Dermis blood vessel endothelial cell (primary cell): Measurements from ENCODE around the gene PERCC1. TPM values are rescaled to one million over a fixed set of nuclear protein-coding genes. Genes with fewer than 3 reads are reported as not detected.

Experiments
- DNase-seq: peaks from one replicate; pipeline ENCODE4 v3.0.0; 2010
- total RNA-seq: library from RNA; depleted of rRNA; stranded (reverse); fragments of >200 nt; gene quantifications from 2 replicates; pipeline ENCODE4 v1.2.3, GENCODE V29; 2014

PERCC1 gene
- total RNA-seq, 1 donor from 2014 or later: not detected

- peak; percentile 74 for DNase-seq
These were observed 17.0 kb upstream of the PERCC1 start for GRCh38 chr16:1413684-1414531.

DNA sequence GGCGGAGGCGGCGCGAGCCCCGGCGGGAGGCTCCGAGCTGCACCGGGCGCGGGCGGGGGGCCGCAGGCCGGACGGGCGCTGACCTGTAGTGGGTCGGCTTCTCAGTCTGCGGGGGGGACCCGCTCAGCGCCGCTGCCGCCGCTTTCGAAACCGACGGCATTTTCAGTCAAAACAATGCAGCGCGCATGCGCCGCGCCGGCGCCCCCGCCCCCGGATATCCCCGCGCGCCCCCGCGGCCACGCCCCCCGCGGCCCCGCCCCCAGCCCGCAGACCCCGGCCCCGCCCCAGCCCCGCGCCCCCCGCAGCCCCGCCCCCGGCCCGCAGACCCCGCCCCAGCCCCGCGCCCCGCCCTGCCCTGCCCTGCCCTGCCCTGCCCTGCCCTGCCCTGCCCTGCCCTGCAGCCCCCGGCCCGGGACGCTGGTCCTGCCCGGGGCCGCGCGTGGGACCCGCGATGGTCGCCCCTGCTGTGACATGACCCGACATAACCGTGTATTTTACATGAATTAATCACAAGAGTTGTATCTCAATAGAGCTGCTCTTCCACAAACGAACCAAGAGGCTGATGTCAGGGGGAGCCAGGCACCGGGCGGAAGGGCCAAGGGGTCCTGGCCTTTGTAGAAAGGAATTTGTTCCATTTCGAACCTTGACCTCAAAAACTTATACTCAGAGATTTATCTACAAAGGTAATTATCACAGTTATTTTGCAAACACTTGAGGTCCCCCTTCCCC is 16.2 kb upstream of the PERCC1 start, which contains the start of gene UNKL:
Gene UNKL, minus strand, starts transcription at position 173 of the 729 bp plus-strand sequence. Its CDS starts 13 bp downstream, at position 160.
- peak; percentile 72 for DNase-seq

DNA sequence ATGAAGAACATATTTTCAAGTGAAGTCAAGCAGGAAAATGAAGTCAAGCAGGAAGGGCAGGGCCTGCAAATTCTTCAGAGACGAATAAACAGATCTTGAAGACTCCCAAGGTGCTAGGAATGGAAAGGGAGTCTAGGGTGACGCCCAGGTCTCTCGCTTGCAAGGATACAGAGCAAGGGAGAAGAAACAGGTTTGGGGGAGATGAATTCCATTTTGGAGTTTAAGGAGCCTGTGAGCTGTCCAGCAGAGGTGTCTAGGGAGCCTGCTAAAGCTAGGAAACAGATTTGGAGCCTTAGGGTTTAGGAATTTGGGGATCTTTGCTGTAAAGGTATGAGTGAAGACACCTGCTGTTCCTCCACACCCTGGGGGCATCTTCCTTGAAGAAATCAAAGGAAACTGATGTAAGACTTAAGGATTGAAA is 14.3 kb upstream of the PERCC1 start:
- no peak for DNase-seq

GRCh38 chr16:1420111-1420539 is 10.8 kb upstream of the PERCC1 start:
- DNase-seq: peak; percentile 16

DNA sequence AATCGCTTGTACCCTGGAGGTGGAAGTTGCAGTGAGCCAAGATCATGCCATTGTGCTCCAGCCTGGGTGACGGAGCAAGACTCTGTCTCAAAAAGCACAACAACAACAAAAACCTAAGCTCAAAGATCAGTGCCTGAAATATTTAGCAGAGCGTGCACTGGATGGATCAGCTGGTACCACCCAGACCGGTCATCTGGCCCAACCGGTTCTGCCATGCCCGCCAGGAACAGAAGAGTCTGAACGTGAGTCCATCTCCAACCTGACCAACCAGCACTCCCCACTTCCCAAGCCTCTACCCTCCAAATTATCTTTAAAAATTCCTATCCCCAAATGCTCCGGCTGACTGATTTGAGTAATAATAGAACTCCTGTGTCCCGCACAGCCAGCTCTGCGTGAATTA is 8.8 kb upstream of the PERCC1 start:
- no peak for DNase-seq

DNA sequence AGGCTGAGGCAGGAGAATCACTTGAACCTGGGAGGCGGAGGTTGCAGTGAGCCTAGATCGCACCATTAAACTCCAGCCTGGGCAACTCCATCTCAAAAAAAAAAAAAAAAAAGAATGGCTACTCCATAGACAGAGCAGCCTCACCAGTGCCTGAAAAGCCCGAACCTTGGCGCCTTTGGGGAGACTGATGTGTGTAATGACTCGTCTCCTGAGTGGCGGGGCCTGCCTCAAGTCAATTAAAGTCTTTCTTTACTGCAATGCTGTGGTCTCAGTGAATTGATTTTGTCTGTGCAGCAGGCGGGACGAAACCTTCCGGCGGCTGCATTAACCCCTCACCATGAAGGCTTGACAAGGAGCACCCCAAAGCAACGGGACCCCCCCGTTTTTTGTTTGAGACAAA is 6.8 kb upstream of the PERCC1 start:
- no peak for DNase-seq

DNA sequence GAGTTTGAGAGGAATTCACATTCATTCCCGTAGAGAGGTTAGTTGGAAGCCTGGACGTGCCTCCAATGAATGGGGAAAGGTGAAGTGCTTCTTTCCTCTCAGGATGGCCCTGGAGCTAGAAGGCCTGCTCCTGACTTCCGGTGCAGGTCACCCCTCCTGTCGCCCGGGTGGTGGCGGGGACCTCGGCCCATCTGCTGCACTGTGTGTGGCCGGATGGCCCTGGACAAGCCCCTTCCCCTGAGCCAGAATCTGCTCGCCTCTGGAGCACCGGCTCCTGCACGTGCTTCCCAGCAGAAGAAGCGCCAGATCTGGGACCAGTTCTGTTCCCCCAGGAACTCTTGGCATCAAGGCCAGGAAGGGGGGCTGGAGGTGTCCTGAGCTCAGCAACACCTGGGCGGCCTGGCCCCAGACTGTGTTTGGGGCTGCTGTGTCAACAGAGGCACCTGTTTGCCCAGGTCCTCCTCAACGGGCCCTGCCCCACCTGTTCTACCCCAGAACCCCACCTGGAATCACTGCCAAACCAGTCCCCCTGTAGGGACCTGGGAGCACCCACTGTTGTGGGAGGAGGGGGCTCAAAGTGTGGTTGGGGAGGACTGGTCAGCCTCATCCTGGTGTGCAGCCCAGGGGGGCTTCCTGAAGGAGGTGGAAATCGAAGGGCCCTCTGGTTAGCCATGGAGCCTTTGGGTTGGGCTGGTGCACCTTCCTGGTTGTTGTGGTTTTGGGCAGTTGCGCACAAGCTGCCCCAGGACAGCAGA is 5.1 kb upstream of the PERCC1 start:
- DNase-seq: no peak

GRCh38 chr16:1426734-1427471 is 4.0 kb upstream of the PERCC1 start:
- no peak for DNase-seq

- DNase-seq: no peak
These were observed 3.1 kb upstream of the PERCC1 start for GRCh38 chr16:1427473-1428461.

DNA sequence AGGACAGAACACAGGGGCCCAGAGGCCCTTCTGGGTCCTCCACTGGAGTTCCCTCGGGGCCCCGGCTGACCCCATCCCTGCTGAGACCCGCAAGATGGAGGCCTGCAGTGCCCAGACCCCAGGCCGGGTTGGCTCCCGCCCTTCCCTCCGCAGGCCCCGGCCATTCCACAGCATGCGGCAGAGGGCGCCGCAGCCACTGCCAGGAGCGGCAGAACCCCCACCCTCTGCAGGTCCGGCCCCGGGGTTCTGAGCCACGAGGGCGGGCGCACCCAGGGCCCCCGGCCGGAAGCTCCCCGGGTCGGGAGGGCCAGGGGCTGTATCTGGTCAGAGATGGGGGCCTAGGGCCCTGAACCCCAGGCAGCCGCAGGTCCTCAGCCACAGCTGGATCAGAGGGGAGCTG is 2.4 kb upstream of the PERCC1 start:
- DNase-seq: peak; percentile 64

DNA sequence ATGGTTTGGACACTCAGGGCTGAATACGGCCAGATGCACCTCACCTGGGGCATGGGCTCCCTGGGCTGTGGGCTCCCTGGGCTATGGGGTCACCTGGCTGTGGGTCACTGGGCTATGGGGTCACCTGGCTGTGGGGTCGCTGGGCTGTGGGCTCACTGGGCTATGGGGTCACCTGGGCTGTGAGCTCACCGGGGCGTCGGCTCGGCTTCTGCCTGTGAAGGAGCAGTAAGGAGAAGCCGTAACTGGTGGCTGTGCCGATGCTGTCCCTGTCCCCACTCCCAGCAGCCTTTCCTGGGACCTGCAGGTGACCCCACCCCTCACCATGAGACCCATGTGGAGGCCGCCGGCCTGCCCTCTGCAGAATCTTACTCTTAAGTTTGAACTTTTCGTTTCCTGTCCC is 1.9 kb upstream of the PERCC1 start:
- no peak for DNase-seq

- DNase-seq: no peak
These were observed 1.2 kb upstream of the PERCC1 start for GRCh38 chr16:1429631-1430030.

DNA sequence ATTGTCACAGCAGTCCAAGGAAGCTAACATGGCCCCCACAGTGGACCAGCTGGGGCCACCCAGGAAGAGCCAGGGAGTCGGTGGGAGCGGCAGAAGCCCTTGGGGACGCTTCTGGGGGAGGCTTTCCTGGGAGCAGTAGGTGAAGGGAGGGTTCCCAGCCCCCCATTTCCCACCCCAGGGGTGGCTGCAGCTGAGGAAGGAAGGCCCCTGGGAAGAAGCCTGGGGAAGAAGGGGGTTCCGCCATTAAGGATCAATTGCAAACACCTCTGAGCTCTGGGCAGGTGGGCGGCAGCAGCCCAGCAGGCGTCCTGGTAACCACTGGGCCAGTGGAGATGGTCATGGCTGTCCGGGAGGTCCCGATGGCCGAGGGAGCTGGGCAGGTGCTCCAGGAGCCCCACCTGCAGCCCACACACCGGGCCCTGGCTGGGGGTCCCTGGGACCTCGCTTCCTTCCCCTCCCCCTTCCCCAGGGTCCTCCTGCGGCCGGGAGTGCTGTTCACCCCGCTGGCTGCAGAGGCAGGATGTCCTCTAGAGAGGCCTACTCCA is 592 bp upstream of the PERCC1 start:
- DNase-seq: no peak

- no peak for DNase-seq
These were observed 806 bp downstream of the PERCC1 start for GRCh38 chr16:1431497-1432270.

DNA sequence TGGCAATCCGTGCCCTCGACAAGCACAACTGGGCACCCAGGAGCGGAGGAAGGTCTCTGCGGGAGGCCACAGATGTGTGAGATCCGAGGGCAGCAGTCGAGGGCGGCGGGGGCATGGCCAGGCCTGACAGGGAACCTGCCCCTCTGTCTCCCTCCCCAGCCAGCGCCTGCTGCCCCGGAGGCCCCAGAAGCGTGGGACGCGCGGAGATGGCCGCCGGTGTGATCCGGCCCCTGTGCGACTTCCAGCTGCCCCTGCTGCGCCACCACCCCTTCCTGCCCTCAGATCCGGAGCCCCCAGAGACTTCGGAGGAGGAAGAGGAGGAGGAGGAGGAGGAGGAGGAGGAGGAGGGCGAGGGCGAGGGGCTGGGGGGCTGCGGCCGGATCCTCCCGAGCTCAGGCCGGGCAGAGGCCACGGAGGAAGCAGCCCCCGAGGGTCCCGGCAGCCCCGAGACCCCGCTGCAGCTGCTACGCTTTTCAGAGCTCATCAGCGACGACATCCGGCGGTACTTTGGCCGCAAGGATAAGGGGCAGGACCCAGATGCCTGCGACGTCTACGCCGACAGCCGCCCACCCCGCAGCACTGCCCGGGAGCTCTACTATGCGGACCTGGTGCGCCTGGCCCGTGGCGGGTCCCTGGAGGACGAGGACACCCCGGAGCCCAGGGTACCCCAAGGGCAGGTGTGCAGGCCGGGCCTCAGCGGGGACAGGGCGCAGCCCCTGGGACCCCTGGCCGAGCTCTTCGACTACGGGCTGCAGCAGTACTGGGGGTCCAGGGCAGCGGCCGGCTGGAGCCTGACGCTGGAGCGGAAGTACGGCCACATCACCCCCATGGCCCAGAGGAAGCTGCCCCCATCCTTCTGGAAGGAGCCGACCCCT is 1.7 kb downstream of the PERCC1 start:
- no peak for DNase-seq

DNA sequence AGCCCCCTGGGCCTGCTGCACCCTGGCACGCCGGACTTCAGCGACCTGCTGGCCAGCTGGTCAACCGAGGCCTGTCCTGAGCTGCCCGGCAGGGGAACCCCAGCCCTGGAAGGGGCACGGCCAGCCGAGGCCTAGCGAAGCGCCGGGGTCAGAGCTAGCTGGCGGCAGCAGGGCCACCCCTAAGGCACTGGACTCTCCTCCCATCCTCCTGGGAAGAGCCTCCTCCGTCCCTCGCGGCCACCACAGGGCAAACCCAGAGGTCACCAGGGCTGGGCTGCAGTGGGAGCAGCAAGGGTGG is 2.3 kb downstream of the PERCC1 start:
- DNase-seq: no peak

GRCh38 chr16:1433756-1434155 is 2.9 kb downstream of the PERCC1 start:
- DNase-seq: no peak

DNA sequence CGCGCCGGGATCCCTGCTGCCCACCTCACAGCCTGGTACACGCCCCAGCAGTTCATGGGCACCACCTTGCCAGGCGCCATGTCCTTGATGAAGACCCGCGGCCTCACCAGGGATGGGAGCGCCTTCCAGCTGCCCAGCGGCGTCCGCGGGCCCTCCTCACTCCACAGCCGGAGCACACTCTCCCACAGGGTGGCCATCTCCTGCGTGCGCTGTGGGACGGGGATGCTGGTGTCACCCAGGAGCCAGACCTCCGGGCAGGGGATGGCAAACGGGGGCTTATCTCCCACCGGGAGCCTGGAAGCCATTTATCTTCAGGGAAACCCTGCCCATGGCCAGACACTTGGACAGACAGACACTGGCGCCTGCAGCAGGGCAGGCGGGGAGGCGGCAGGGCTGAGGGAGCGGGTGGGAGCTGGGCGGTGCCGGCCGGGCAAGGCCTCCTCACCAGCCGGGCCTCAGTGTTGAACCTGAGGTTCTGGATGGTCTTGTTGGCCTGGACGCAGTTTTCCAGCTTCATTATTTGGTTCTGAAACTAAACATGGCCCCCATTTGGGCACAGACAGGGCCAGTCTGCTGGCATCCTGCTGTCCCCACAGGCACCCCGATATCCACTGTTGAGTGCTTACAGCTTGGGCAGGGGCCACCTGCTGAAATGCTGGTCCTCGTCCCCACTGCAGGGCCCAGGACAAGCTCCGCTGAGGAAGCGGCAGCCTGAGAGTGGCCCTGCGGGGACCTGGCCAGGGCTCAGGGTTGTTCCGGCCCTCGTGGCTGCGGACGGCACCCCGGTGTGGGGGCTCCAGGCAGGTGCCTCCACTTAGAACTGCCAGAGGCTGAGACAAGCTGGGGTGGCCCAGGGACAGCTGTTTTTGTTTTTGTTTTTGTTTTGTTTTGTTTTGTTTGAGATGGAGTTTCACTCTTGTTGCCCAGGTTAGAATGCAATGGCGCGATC is 4.0 kb downstream of the PERCC1 start:
- DNase-seq: no peak
